GM12878 (cell line): Measurements from ENCODE around the gene MYO7A. TPM values are rescaled to one million over a fixed set of nuclear protein-coding genes. Genes with fewer than 3 reads are reported as not detected.

ENCODE experiments used
- ATAC-seq: fragments of 200-7000 bp; cut with Tn5 transposase; 3 replicates; pipeline ENCODE4 v1.9.1; 2020; ENCODE audit warnings: mild to moderate bottlenecking, moderate library complexity
- BruUV-seq: library from RNA; stranded (reverse); fragments of 400-500 nt; replicated peaks from 2 replicates; lab custom pipeline; 2021; lab: Mats Ljungman, UMichigan
- CTCF ChIA-PET: fragments of 300-600 bp; sonication (Branson Sonifier 250); formaldehyde crosslinking; extraction: SDS; loops from one replicate; lab custom pipeline; 2021; ENCODE audit warnings: inconsistent platforms; lab: Yijun Ruan, JAX
- POLR2A ChIA-PET: fragments of 350-600 bp; formaldehyde crosslinking; extraction: SDS; loops from one replicate; lab custom pipeline; 2021; ENCODE audit warnings: inconsistent platforms; lab: Charles Lee
- RAD21 ChIA-PET: fragments of 300-600 bp; sonication (Branson Sonifier 250); formaldehyde crosslinking; loops from one replicate; lab custom pipeline; 2023; ENCODE audit warnings: antibody characterized with exemption; ENCODE audit not compliant: unreplicated experiment; lab: Charles Lee
- SMC1A ChIA-PET: fragments of 300-600 bp; sonication (Branson Sonifier 250); formaldehyde crosslinking; loops from one replicate; lab custom pipeline; 2023; ENCODE audit not compliant: unreplicated experiment, uncharacterized antibody; lab: Charles Lee
- DNase-seq: peaks from one replicate; pipeline ENCODE4 v3.0.0-alpha.2; 2011; ENCODE audit warnings: low read depth, low spot score
- FAIRE-seq: peaks from 3 replicates; lab custom pipeline; 2011; peaks lifted over from hg19 to GRCh38; lab: Jason Lieb, UNC
- H2AFZ ChIP-seq: 2 replicates; pipeline ENCODE4 v1.6.0; 2011; ENCODE audit warnings: low read depth, low read length, control low read depth; ENCODE audit not compliant: control insufficient read depth
- H3K27ac ChIP-seq: 2 replicates; pipeline ENCODE4 v1.5.1; 2011; ENCODE audit warnings: control low read depth; ENCODE audit not compliant: control insufficient read depth, insufficient read depth
- H3K27me3 ChIP-seq, 2 experiments: replicated peaks in 1 of 2; 2 replicates each; pipeline versions ENCODE4 v1.6.0 to v1.6.1; 2011; ENCODE audit warnings: low read length in 1 of 2; ENCODE audit not compliant: control insufficient read depth in 2 of 2, insufficient read depth in 2 of 2
- H3K36me3 ChIP-seq, 2 experiments: 2 replicates each; pipeline ENCODE4 v1.5.1; 2011; ENCODE audit warnings: low read length in 1 of 2; ENCODE audit not compliant: control insufficient read depth in 2 of 2, insufficient read depth in 2 of 2
- H3K4me1 ChIP-seq: 2 replicates; pipeline ENCODE4 v1.6.1; 2011; ENCODE audit warnings: mild to moderate bottlenecking, low read length, moderate library complexity, mixed read lengths; ENCODE audit not compliant: control insufficient read depth, insufficient read depth
- H3K4me2 ChIP-seq: 2 replicates; pipeline ENCODE4 v1.6.0; 2011; ENCODE audit warnings: control low read depth; ENCODE audit not compliant: control insufficient read depth, insufficient read depth
- H3K4me3 ChIP-seq: fragments of 200-600 bp; sonication (generic); 2 replicates; pipeline ENCODE4 v1.5.1; 2016
- H3K79me2 ChIP-seq: 2 replicates; pipeline ENCODE4 v1.6.0; 2011; ENCODE audit warnings: low read length; ENCODE audit not compliant: control insufficient read depth, insufficient read depth
- H3K9ac ChIP-seq: 2 replicates; pipeline ENCODE4 v1.8.0; 2011; ENCODE audit warnings: low read length, control low read depth, mixed read lengths; ENCODE audit not compliant: control insufficient read depth, insufficient read depth
- H3K9me3 ChIP-seq: replicated peaks from 3 replicates; pipeline ENCODE4 v1.5.1; 2011; ENCODE audit warnings: mild to moderate bottlenecking, low read length; ENCODE audit not compliant: control insufficient read depth, insufficient read depth
- H4K20me1 ChIP-seq: 2 replicates; pipeline ENCODE4 v1.6.0; 2011; ENCODE audit not compliant: control insufficient read depth, insufficient read depth
- BMI1 ChIP-seq: fragments of 450-650 bp; IDR thresholded peaks from 2 replicates; pipeline ENCODE4 v1.6.1; 2016; ENCODE audit warnings: mild to moderate bottlenecking, moderate library complexity, borderline replicate concordance
- CBX5 ChIP-seq: sonication (generic); IDR thresholded peaks from 2 replicates; pipeline ENCODE4 v1.6.1; 2016; ENCODE audit warnings: low read depth, moderate library complexity, mild to moderate bottlenecking, inconsistent platforms
- GABPA ChIP-seq: IDR thresholded peaks from 2 replicates; pipeline ENCODE4 v1.6.1; 2014; ENCODE audit warnings: antibody characterized with exemption, low read depth, mild to moderate bottlenecking, inconsistent platforms
- IKZF1 ChIP-seq: fragments of 450-650 bp; conservative IDR thresholded peaks from 2 replicates; pipeline ENCODE4 v1.6.1; 2017; ENCODE audit warnings: antibody characterized with exemption, mild to moderate bottlenecking
- LARP7 ChIP-seq: fragments of 450-650 bp; IDR thresholded peaks from 2 replicates; pipeline ENCODE4 v1.6.1; 2017; ENCODE audit warnings: mild to moderate bottlenecking
- NFXL1 ChIP-seq: fragments of 450-650 bp; IDR thresholded peaks from 2 replicates; pipeline ENCODE4 v1.6.1; 2017; ENCODE audit warnings: antibody characterized with exemption, mild to moderate bottlenecking, borderline replicate concordance
- PML ChIP-seq: IDR thresholded peaks from 2 replicates; pipeline ENCODE4 v1.6.1; 2012; ENCODE audit warnings: low read length, inconsistent platforms
- POLR2AphosphoS2 ChIP-seq: IDR thresholded peaks from 2 replicates; pipeline ENCODE4 v1.6.1; 2011; ENCODE audit warnings: low read depth, mild to moderate bottlenecking, low read length, improper control_type of control experiment, moderate library complexity
- RCOR1 ChIP-seq: conservative IDR thresholded peaks from 2 replicates; pipeline ENCODE4 v1.6.1; 2012; ENCODE audit warnings: low read depth, low read length, improper control_type of control experiment
- SIN3A ChIP-seq: IDR thresholded peaks from 2 replicates; pipeline ENCODE4 v1.6.1; 2012; ENCODE audit warnings: low read depth, low read length, improper control_type of control experiment
- STAT3 ChIP-seq: IDR thresholded peaks from 2 replicates; pipeline ENCODE4 v1.6.1; 2011; ENCODE audit warnings: low read depth, low read length, improper control_type of control experiment
- ZNF622 ChIP-seq: fragments of 450-650 bp; IDR thresholded peaks from 2 replicates; pipeline ENCODE4 v1.6.1; 2017; ENCODE audit warnings: mild to moderate bottlenecking, inconsistent platforms
- WGBS: methylation state at CpG from one replicate; pipeline ENCODE4 v1.1.6; 2016; ENCODE audit warnings: low lambda C conversion rate; ENCODE audit not compliant: insufficient replicate concordance, insufficient coverage; ENCODE audit errors: missing lambda C conversion rate; 5-methylcytosine and 5-hydroxymethylcytosine counted together
- in situ Hi-C: fragments of 300-500 bp; cut with MboI; formaldehyde crosslinking; loops from 9 replicates; pipeline ENCODE4 v1.14.3; 2018; ENCODE audit warnings: mixed read lengths
- intact Hi-C: fragments of 100-400 bp; cut with micrococcal nuclease; formaldehyde crosslinking; loops from one replicate; pipeline ENCODE4 v1.14.2; 2022; ENCODE audit not compliant: unreplicated experiment
- polyA plus RNA-seq, 11 experiments: library from polyadenylated mRNA; depleted of rRNA in 4 of 11; unstranded in 6 of 11; stranded (reverse) in 5 of 11; fragments of >200 nt; fragmentation: Nextera tagmentation in 4 of 11; fragmentation: Illumina TruSeq in 1 of 11; extraction: Ambion mirVana in 4 of 11; extraction: Trizol in 1 of 11; gene quantifications; 1 replicate in 1 of 11; 2 replicates in 10 of 11; pipeline versions ENCODE4 v1.2.1 to v1.2.3, GENCODE V29; 2011 to 2016; ENCODE audit warnings: inconsistent platforms in 2 of 11, missing spikeins in 2 of 11, low read depth in 1 of 11
- total RNA-seq, 4 experiments: library from RNA; depleted of rRNA in 3 of 4; stranded (reverse); fragments of >200 nt in 3 of 4; fragmentation: Illumina TruSeq in 1 of 4; extraction: Trizol in 1 of 4; gene quantifications; 2 replicates each; pipeline versions ENCODE4 v1.2.1 to v1.2.3, GENCODE V29; 2013 to 2021

The MYO7A gene
- total and polyA plus RNA-seq, 10 of the 15 experiments (the other 5 are each of a cell fraction or from before 2014, with no cell fraction given) = 0.01 to 0.21 (median 0.04) TPM; not detected in 6

GRCh38 chr11:77173494-77173893 is 45.4 kb downstream of the MYO7A start:
- Histone ChIP-seq H3K79me2 (no peaks in the 10 kb centered on the region), H3K9ac (no peak overlapping the region), H3K4me3 (no peak overlapping the region), H4K20me1 (no peaks in the 10 kb centered on the region), H2AFZ (no peak overlapping the region), H3K4me2 (no peak overlapping the region), H3K4me1 (peaks cover 7% of the 10 kb centered on the region), H3K27me3 (no peaks in the 10 kb centered on the region), H3K27ac (no peak overlapping the region), H3K9me3 (no peaks in the 10 kb centered on the region), H3K36me3 (no peaks in the 10 kb centered on the region)
- FAIRE-seq (no peak), ATAC-seq (no peak), DNase-seq (no peak)
- ChIA-PET SMC1A (no interaction called here), CTCF (no interaction called here), RAD21 (no interaction called here), POLR2A (no interaction called here)
- 23% methylated on average over 10 of the region's 10 CpGs for WGBS
- no TSS peak for BruUV-seq
- intact Hi-C loops (no loop called here), in situ Hi-C loops (no loop called here)
- TF ChIP-seq GABPA (no peak), RCOR1 (no peak), PML (no peak), SIN3A (no peak), STAT3 (no peak), ZNF622 (no peak), POLR2AphosphoS2 (no peak), CBX5 (no peak), NFXL1 (no peak), LARP7 (no peak), IKZF1 (no peak), BMI1 (no peak)
